ENCODE results near the gene TAF8. TPM values are rescaled to one million over a fixed set of nuclear protein-coding genes. Genes with fewer than 3 reads are reported as not detected.

Gene TAF8
- total RNA-seq, 8 experiments from 2014 or later, result 3.7 to 22.7 (median 8.9) TPM

GRCh38 chr6:42106112-42107023 lies 56.0 kb downstream of the TAF8 start:
- Histone ChIP-seq H3K4me3 (no peak overlapping the region), H3K27ac (peak overlapping the region in 1 of 2 donors; percentile 44), H3K4me1 (replicated peaks in 1 of 2) (peaks cover 4 to 28% of the 10 kb centered on the region in 2 donors)
- WGBS, 10 experiments, result 31 to 88% (median 69%) methylated on average over 2 to 5 of the region's 19 CpGs; no CpG with 5 or more reads in 6 of the 10 experiments
- in situ Hi-C loops (cut with MboI; ENCODE audit: low pct_unique_long_range_greater_than_20kb in 2 of 9, low sequenced_read_pairs in 9 of 9, unreplicated experiment in 9 of 9), result no loop called here
- ATAC-seq (replicated peaks in 6 of 8), result peak in 5 of 8 experiments; percentile 39 to 75 (median 69)

GRCh38 chr6:42108071-42108470 lies 57.7 kb downstream of the TAF8 start:
- WGBS, 10 experiments, result 80 to 100% (median 94%) methylated on average over 1 to 2 of the region's 2 CpGs; no CpG with 5 or more reads in 4 of the 10 experiments
- no peak overlapping the region for H3K27ac ChIP-seq
- in situ Hi-C loops (cut with MboI; ENCODE audit: low pct_unique_long_range_greater_than_20kb in 2 of 9, low sequenced_read_pairs in 9 of 9, unreplicated experiment in 9 of 9), result no loop called here
- no peak for ATAC-seq (replicated peaks in 6 of 8)
- peaks cover 4 to 22% of the 10 kb centered on the region in 2 donors for H3K4me1 ChIP-seq (replicated peaks in 1 of 2)
- H3K4me3 ChIP-seq, result no peak overlapping the region

GRCh38 chr6:42110683-42111082 lies 60.4 kb downstream of the TAF8 start:
- Histone ChIP-seq H3K4me1 (replicated peaks in 1 of 2) (peaks cover 4 to 13% of the 10 kb centered on the region in 2 donors), H3K27ac (no peak overlapping the region), H3K4me3 (no peak overlapping the region)
- in situ Hi-C loops (cut with MboI; ENCODE audit: low pct_unique_long_range_greater_than_20kb in 2 of 9, low sequenced_read_pairs in 9 of 9, unreplicated experiment in 9 of 9), result no loop called here
- 33 to 83% (median 64%) methylated on average over 1 to 3 of the region's 3 CpGs for WGBS, 10 experiments
- no peak for ATAC-seq (replicated peaks in 6 of 8)

GRCh38 chr6:42112351-42112750 lies 62.0 kb downstream of the TAF8 start:
- Histone ChIP-seq H3K27ac (no peak overlapping the region), H3K4me3 (no peak overlapping the region), H3K4me1 (replicated peaks in 1 of 2) (no peaks in the 10 kb centered on the region)
- ATAC-seq (replicated peaks in 6 of 8), result no peak
- WGBS, 10 experiments, result 100% methylated on average over 1 of the region's 1 CpG; no CpG with 5 or more reads in 7 of the 10 experiments
- in situ Hi-C loops (cut with MboI; ENCODE audit: low pct_unique_long_range_greater_than_20kb in 2 of 9, low sequenced_read_pairs in 9 of 9, unreplicated experiment in 9 of 9), result no loop called here

- WGBS, 10 experiments, result 0 to 95% (median 47%) methylated on average over 1 to 4 of the region's 5 CpGs
- Histone ChIP-seq H3K27ac (no peak overlapping the region), H3K4me3 (no peak overlapping the region), H3K4me1 (replicated peaks in 1 of 2) (no peaks in the 10 kb centered on the region)
- in situ Hi-C loops (cut with MboI; ENCODE audit: low pct_unique_long_range_greater_than_20kb in 2 of 9, low sequenced_read_pairs in 9 of 9, unreplicated experiment in 9 of 9), result no loop called here
- peak in 3 of 8 experiments; percentile 33 to 85 (median 75) for ATAC-seq (replicated peaks in 6 of 8)
Observed at GRCh38 chr6:42113936-42114636, 63.8 kb downstream of the TAF8 start.

GRCh38 chr6:42117843-42118161 lies 67.5 kb downstream of the TAF8 start:
- WGBS, 10 experiments, result 57 to 100% (median 83%) methylated on average over 1 to 3 of the region's 3 CpGs; no CpG with 5 or more reads in 3 of the 10 experiments
- Histone ChIP-seq H3K4me3 (no peak overlapping the region), H3K4me1 (replicated peaks in 1 of 2) (no peaks in the 10 kb centered on the region), H3K27ac (no peak overlapping the region)
- in situ Hi-C loops (cut with MboI; ENCODE audit: low pct_unique_long_range_greater_than_20kb in 2 of 9, low sequenced_read_pairs in 9 of 9, unreplicated experiment in 9 of 9), result no loop called here
- ATAC-seq (replicated peaks in 6 of 8), result no peak

- Histone ChIP-seq H3K4me1 (replicated peaks in 1 of 2) (no peaks in the 10 kb centered on the region), H3K27ac (no peak overlapping the region), H3K4me3 (no peak overlapping the region)
- 0 to 80% (median 25%) methylated on average over 1 to 3 of the region's 10 CpGs; no CpG with 5 or more reads in 1 of the 10 experiments for WGBS, 10 experiments
- ATAC-seq (replicated peaks in 6 of 8), result peak in 5 of 8 experiments; percentile 48 to 97 (median 78)
- in situ Hi-C loops (cut with MboI; ENCODE audit: low pct_unique_long_range_greater_than_20kb in 2 of 9, low sequenced_read_pairs in 9 of 9, unreplicated experiment in 9 of 9), result no loop called here
Observed at GRCh38 chr6:42118162-42119001, 68.1 kb downstream of the TAF8 start.

GRCh38 chr6:42120895-42121865 lies 70.9 kb downstream of the TAF8 start:
- 30 to 100% (median 100%) methylated on average over 1 to 3 of the region's 8 CpGs; no CpG with 5 or more reads in 4 of the 10 experiments for WGBS, 10 experiments
- ATAC-seq (replicated peaks in 6 of 8), result peak in 1 of 8 experiments; percentile 64
- Histone ChIP-seq H3K4me3 (no peak overlapping the region), H3K27ac (no peak overlapping the region), H3K4me1 (replicated peaks in 1 of 2) (no peaks in the 10 kb centered on the region)
- in situ Hi-C loops (cut with MboI; ENCODE audit: low pct_unique_long_range_greater_than_20kb in 2 of 9, low sequenced_read_pairs in 9 of 9, unreplicated experiment in 9 of 9), result no loop called here

- 0 to 100% (median 64%) methylated on average over 1 to 7 of the region's 11 CpGs for WGBS, 10 experiments
- peak in 1 of 8 experiments; percentile 6 for ATAC-seq (replicated peaks in 6 of 8)
- Histone ChIP-seq H3K4me3 (no peak overlapping the region), H3K4me1 (replicated peaks in 1 of 2) (no peaks in the 10 kb centered on the region), H3K27ac (no peak overlapping the region)
- in situ Hi-C loops (cut with MboI; ENCODE audit: low pct_unique_long_range_greater_than_20kb in 2 of 9, low sequenced_read_pairs in 9 of 9, unreplicated experiment in 9 of 9), result no loop called here
Observed at GRCh38 chr6:42123379-42124103, 73.2 kb downstream of the TAF8 start.

GRCh38 chr6:42124223-42124836 lies 74.0 kb downstream of the TAF8 start:
- peak in 3 of 8 experiments; percentile 27 to 65 (median 60) for ATAC-seq (replicated peaks in 6 of 8)
- in situ Hi-C loops (cut with MboI; ENCODE audit: low pct_unique_long_range_greater_than_20kb in 2 of 9, low sequenced_read_pairs in 9 of 9, unreplicated experiment in 9 of 9), result no loop called here
- H3K4me3 ChIP-seq, result no peak overlapping the region
- 30 to 80% (median 56%) methylated on average over 1 to 3 of the region's 9 CpGs; no CpG with 5 or more reads in 6 of the 10 experiments for WGBS, 10 experiments
- H3K27ac ChIP-seq, result no peak overlapping the region
- no peaks in the 10 kb centered on the region for H3K4me1 ChIP-seq (replicated peaks in 1 of 2)

- no peaks in the 10 kb centered on the region for H3K4me1 ChIP-seq (replicated peaks in 1 of 2)
- in situ Hi-C loops (cut with MboI; ENCODE audit: low pct_unique_long_range_greater_than_20kb in 2 of 9, low sequenced_read_pairs in 9 of 9, unreplicated experiment in 9 of 9), result no loop called here
- ATAC-seq (replicated peaks in 6 of 8), result no peak
- WGBS, 10 experiments, result 56 to 96% (median 82%) methylated on average over 3 to 10 of the region's 14 CpGs; no CpG with 5 or more reads in 4 of the 10 experiments
- no peak overlapping the region for H3K4me3 ChIP-seq
- H3K27ac ChIP-seq, result no peak overlapping the region
Observed at GRCh38 chr6:42125231-42125630, 74.9 kb downstream of the TAF8 start.
